PC-9 (cell line): ENCODE data around the gene ANKRD17. TPM values are rescaled to one million over a fixed set of nuclear protein-coding genes. Genes with fewer than 3 reads are reported as not detected.

Source experiments
- Bru-seq: library from RNA; stranded (reverse); fragments of 400-500 nt; gene quantifications from one replicate; lab custom pipeline; 2021; lab: Mats Ljungman, UMichigan
- BruChase-seq, 2 experiments: library from RNA; stranded (reverse); fragments of 400-500 nt; gene quantifications; one replicate each; lab custom pipeline; 2021; lab: Mats Ljungman, UMichigan
- BruUV-seq: library from RNA; stranded (reverse); fragments of 400-500 nt; replicated peaks from 2 replicates; lab custom pipeline; 2021; lab: Mats Ljungman, UMichigan
- CTCF ChIA-PET: fragments of 300-600 bp; sonication (Branson Sonifier 250); formaldehyde crosslinking; loops from one replicate; lab custom pipeline; 2022; ENCODE audit warnings: antibody characterized with exemption; lab: Charles Lee
- POLR2A ChIA-PET: fragments of 300-600 bp; sonication (Branson Sonifier 250); formaldehyde crosslinking; loops from one replicate; lab custom pipeline; 2022; ENCODE audit warnings: antibody characterized with exemption; ENCODE audit not compliant: unreplicated experiment; lab: Charles Lee
- DNase-seq, 2 experiments: peaks; one replicate each; pipeline versions ENCODE4 v3.0.0 to v3.0.0-alpha.2; 2015 to 2022; ENCODE audit warnings: mixed read lengths in 1 of 2
- H2AFZ ChIP-seq: fragments of 200-600 bp; sonication (generic); 2 replicates; pipeline ENCODE4 v1.8.1; 2017; ENCODE audit warnings: antibody characterized with exemption
- H3F3A ChIP-seq: fragments of 200-600 bp; sonication (generic); 2 replicates; pipeline ENCODE4 v1.8.1; 2017; ENCODE audit warnings: antibody characterized with exemption, mild to moderate bottlenecking, low read depth; ENCODE audit not compliant: insufficient read depth
- H3K27ac ChIP-seq: fragments of 200-600 bp; sonication (generic); 2 replicates; pipeline ENCODE4 v1.6.1; 2016; ENCODE audit warnings: mixed run types
- H3K27me3 ChIP-seq: fragments of 200-600 bp; sonication (generic); 2 replicates; pipeline ENCODE4 v1.6.1; 2016; ENCODE audit warnings: low read depth, mixed run types; ENCODE audit not compliant: insufficient read depth
- H3K36me3 ChIP-seq: fragments of 200-600 bp; sonication (generic); 2 replicates; pipeline ENCODE4 v1.6.1; 2016; ENCODE audit warnings: low read depth, mixed run types
- H3K4me1 ChIP-seq: fragments of 200-600 bp; sonication (generic); replicated peaks from 2 replicates; pipeline ENCODE4 v1.6.1; 2016; ENCODE audit warnings: mixed run types; ENCODE audit not compliant: insufficient read depth
- H3K4me2 ChIP-seq: fragments of 200-600 bp; sonication (generic); 2 replicates; pipeline ENCODE4 v1.6.1; 2017; ENCODE audit warnings: mixed run types
- H3K4me3 ChIP-seq: fragments of 200-600 bp; sonication (generic); 2 replicates; pipeline ENCODE4 v1.6.1; 2016; ENCODE audit warnings: mixed run types
- H3K79me2 ChIP-seq: fragments of 200-600 bp; sonication (generic); 2 replicates; pipeline ENCODE4 v1.6.1; 2017; ENCODE audit warnings: low read depth, mixed run types
- H3K9me2 ChIP-seq: fragments of 200-600 bp; sonication (generic); 2 replicates; pipeline ENCODE4 v1.8.1; 2017; ENCODE audit warnings: mild to moderate bottlenecking; ENCODE audit not compliant: insufficient read depth
- H3K9me3 ChIP-seq: fragments of 200-600 bp; sonication (generic); 2 replicates; pipeline ENCODE4 v1.8.1; 2016; ENCODE audit warnings: low read depth; ENCODE audit not compliant: insufficient read depth
- H4K20me1 ChIP-seq: fragments of 200-600 bp; sonication (generic); 2 replicates; pipeline ENCODE4 v1.8.1; 2017; ENCODE audit not compliant: insufficient read depth
- EZH2 ChIP-seq: fragments of 200-600 bp; sonication (generic); IDR thresholded peaks from 2 replicates; pipeline ENCODE4 v1.8.0; 2017; ENCODE audit warnings: antibody characterized with exemption, low read depth
- intact Hi-C: fragments of 100-400 bp; cut with micrococcal nuclease; formaldehyde crosslinking; loops from one replicate; pipeline ENCODE4 v1.10.0; 2022; ENCODE audit not compliant: unreplicated experiment
- long read RNA-seq: library from polyadenylated mRNA; stranded (forward); transcript quantifications from one replicate; pipeline ENCODE4 v2.0.0, GENCODE V29; 2022
- total RNA-seq: library from RNA; stranded (reverse); gene quantifications from 2 replicates; pipeline ENCODE4 v1.2.3, GENCODE V29; 2021
- TF ChIP-seq, protein P1 (sequence below): fragments of 200-600 bp; sonication (generic); conservative IDR thresholded peaks from 2 replicates; pipeline ENCODE4 v1.6.1; 2017; ENCODE audit warnings: mixed run types, antibody characterized with exemption, mild to moderate bottlenecking, moderate library complexity

The ANKRD17 gene, protein sequence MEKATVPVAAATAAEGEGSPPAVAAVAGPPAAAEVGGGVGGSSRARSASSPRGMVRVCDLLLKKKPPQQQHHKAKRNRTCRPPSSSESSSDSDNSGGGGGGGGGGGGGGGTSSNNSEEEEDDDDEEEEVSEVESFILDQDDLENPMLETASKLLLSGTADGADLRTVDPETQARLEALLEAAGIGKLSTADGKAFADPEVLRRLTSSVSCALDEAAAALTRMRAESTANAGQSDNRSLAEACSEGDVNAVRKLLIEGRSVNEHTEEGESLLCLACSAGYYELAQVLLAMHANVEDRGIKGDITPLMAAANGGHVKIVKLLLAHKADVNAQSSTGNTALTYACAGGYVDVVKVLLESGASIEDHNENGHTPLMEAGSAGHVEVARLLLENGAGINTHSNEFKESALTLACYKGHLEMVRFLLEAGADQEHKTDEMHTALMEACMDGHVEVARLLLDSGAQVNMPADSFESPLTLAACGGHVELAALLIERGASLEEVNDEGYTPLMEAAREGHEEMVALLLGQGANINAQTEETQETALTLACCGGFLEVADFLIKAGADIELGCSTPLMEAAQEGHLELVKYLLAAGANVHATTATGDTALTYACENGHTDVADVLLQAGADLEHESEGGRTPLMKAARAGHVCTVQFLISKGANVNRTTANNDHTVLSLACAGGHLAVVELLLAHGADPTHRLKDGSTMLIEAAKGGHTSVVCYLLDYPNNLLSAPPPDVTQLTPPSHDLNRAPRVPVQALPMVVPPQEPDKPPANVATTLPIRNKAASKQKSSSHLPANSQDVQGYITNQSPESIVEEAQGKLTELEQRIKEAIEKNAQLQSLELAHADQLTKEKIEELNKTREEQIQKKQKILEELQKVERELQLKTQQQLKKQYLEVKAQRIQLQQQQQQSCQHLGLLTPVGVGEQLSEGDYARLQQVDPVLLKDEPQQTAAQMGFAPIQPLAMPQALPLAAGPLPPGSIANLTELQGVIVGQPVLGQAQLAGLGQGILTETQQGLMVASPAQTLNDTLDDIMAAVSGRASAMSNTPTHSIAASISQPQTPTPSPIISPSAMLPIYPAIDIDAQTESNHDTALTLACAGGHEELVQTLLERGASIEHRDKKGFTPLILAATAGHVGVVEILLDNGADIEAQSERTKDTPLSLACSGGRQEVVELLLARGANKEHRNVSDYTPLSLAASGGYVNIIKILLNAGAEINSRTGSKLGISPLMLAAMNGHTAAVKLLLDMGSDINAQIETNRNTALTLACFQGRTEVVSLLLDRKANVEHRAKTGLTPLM (N-terminal part only)
- total RNA-seq (26.9 and 37.9 TPM in 2 replicates), Bru-seq, nascent RNA (percentile 92 among the genes with signal in this experiment), BruChase-seq, experiment 1, labeled RNA remaining after a 2-hour chase (percentile 90 among the genes with signal in this experiment), BruChase-seq, experiment 2, labeled RNA remaining after a 6-hour chase (percentile 81 among the genes with signal in this experiment)
- long read RNA-seq, full-length matches to known transcripts = 1 of 17 reads
- long read RNA-seq, partial matches to known transcripts = 10 of 17 reads
- long read RNA-seq, other reads (novel, unspliced or antisense) = 6 of 17 reads

DNA sequence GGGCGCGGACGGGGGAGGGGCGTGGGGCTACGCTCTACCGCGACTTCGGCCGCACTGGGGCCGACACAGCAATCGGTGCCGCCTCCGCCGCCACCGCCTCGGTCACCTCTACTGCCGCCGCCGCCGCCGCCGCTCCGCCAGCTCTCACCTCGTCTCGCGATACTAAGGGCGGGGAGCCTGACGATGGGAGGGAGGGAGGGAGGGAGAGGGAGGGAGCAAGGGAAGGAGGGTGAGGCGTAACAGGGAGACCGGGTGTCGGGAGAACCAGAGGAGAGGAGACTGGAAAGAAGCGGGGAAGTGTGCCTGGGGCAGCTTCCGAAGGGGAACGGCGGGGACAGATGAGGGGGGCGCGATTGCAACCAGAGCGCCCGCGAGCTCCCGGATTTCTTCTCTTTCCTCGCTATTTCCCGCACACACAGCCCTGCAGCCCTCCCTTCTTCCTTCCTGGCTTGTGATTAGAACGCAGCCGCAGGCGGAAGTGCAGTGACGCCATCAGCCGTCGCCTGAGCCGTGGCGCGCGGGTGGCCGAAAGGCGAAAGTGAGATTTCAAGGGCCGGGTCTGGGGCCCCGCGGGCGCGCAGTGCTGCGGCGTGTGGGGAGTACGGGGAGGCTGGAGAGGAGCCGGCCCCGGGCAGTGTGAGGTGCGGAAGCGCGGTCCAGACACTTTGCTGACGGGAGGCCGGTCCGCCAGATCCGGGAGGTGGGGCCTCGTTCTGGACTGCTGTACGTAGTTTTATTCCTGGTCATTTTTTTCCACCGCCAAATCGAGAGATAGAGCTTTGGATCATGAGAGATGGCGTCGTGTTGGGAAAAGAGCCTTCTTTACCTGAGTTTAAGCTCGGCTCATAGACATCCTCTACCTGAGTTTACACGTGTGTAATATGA is at the start of gene ANKRD17:
Gene ANKRD17 (minus strand): TSS at position 113 of the 885 bp plus-strand sequence. CDS start 130 bp downstream, outside the sequence.
- peak within 1 kb of the TSS; percentile 83 for H2AFZ ChIP-seq
- H3K27me3 ChIP-seq = no peaks in the 10 kb centered on the region
- peak within 1 kb of the TSS; percentile 81 for H3K4me2 ChIP-seq
- intact Hi-C loops = loop anchor here (2.0 to 10.0 kb wide), 2 partner anchors 114 to 190 kb away; partner anchors contain the start of gene COX18
- H4K20me1 ChIP-seq = peaks cover 31% of the 10 kb centered on the region
- peaks cover 22% of the 10 kb centered on the region for H3K4me1 ChIP-seq
- peak within 1 kb of the TSS; percentile 82 for H3K4me3 ChIP-seq
- BruUV-seq = no TSS peak
- no peaks in the 10 kb centered on the region for H3K36me3 ChIP-seq
- ChIA-PET CTCF (interaction anchor here (0.7 to 1.0 kb wide), 3 partner anchors 57 to 606 kb away, joined by 3 to 14 read pairs (median 8); no protein-coding TSS in a partner anchor), POLR2A (interaction anchor here (0.6 to 1.0 kb wide), 4 partner anchors 27 to 1188 kb away, joined by 3 to 6 read pairs (median 6); partner anchors contain the start of gene COX18)
- H3K9me2 ChIP-seq = no peaks in the 10 kb centered on the region
- H3K9me3 ChIP-seq = no peaks in the 10 kb centered on the region
- TF ChIP-seq, protein P1, sequence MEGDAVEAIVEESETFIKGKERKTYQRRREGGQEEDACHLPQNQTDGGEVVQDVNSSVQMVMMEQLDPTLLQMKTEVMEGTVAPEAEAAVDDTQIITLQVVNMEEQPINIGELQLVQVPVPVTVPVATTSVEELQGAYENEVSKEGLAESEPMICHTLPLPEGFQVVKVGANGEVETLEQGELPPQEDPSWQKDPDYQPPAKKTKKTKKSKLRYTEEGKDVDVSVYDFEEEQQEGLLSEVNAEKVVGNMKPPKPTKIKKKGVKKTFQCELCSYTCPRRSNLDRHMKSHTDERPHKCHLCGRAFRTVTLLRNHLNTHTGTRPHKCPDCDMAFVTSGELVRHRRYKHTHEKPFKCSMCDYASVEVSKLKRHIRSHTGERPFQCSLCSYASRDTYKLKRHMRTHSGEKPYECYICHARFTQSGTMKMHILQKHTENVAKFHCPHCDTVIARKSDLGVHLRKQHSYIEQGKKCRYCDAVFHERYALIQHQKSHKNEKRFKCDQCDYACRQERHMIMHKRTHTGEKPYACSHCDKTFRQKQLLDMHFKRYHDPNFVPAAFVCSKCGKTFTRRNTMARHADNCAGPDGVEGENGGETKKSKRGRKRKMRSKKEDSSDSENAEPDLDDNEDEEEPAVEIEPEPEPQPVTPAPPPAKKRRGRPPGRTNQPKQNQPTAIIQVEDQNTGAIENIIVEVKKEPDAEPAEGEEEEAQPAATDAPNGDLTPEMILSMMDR = no peak
- no peak for TF ChIP-seq EZH2
- DNase-seq = peak; percentile 76 to 85
- peak within 1 kb of the TSS; percentile 94 for H3K27ac ChIP-seq
- peaks cover 70% of the 10 kb centered on the region for H3K79me2 ChIP-seq
- no peaks in the 10 kb centered on the region for H3F3A ChIP-seq

DNA sequence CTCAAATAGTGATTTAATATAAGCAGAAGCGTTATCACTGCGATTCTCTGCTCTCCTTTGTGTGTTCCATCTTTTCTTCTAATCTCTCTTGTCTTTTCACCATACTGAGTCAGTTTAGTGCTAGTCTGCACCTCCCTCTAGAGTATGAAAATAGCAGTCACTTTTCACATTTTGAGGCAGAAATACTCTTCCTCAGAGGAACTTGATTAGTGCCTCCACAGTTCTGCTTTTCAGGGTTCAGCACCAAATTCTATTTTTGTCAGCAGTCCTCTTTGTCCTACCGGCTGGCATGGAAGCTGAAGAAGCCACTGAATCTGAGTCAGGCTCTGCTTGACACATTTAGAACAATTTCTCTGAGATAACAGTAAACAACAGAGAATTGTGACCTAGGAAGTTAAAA is 49.7 kb upstream of the ANKRD17 start:
- no peaks in the 10 kb centered on the region for H3K9me2 ChIP-seq
- no peaks in the 10 kb centered on the region for H3F3A ChIP-seq
- no peaks in the 10 kb centered on the region for H3K79me2 ChIP-seq
- H3K4me3 ChIP-seq = no peak overlapping the region
- ChIA-PET CTCF (no interaction called here), POLR2A (no interaction called here)
- TF ChIP-seq EZH2 = no peak
- TF ChIP-seq, protein P1 = 0 out of 2 replicates have a peak, but pooled peaks have one; percentile 26
- H3K27me3 ChIP-seq = no peaks in the 10 kb centered on the region
- DNase-seq = no peak
- no peak overlapping the region for H3K27ac ChIP-seq
- H3K9me3 ChIP-seq = no peaks in the 10 kb centered on the region
- no peaks in the 10 kb centered on the region for H3K4me1 ChIP-seq
- H2AFZ ChIP-seq = no peak overlapping the region
- intact Hi-C loops = no loop called here
- no peaks in the 10 kb centered on the region for H4K20me1 ChIP-seq
- BruUV-seq = no TSS peak
- no peak overlapping the region for H3K4me2 ChIP-seq
- no peaks in the 10 kb centered on the region for H3K36me3 ChIP-seq
